Effector memory CD8-positive, alpha-beta T cell (primary cell): ENCODE data around the gene ZSCAN25.
"Not testable (repeated sequence)": the region's sequence is repeated elsewhere in the genome, so short reads cannot be mapped to it uniquely, and the experiment has no call there.

ENCODE experiments used
- ATAC-seq: fragments of 150-1000 bp; cut with Tn5 transposase; replicated peaks from 2 replicates; pipeline ENCODE4 v1.10.0; 2021; ENCODE audit warnings: mild to moderate bottlenecking, moderate library complexity
- DNase-seq, 3 experiments: peaks; one replicate each; pipeline ENCODE4 v3.0.0; 2021
- H3K27ac Mint-ChIP-seq, 2 donors: one replicate each; pipeline ENCODE4 v1.8.0; 2022; ENCODE audit warnings: mild to moderate bottlenecking in 2 of 2, mixed read lengths in 2 of 2, moderate library complexity in 2 of 2
- H3K27me3 Mint-ChIP-seq, 2 donors: one replicate each; pipeline ENCODE4 v1.8.0; 2022; ENCODE audit warnings: mixed read lengths in 2 of 2
- H3K36me3 Mint-ChIP-seq: one replicate; pipeline ENCODE4 v1.8.0; 2022; ENCODE audit warnings: mild to moderate bottlenecking, moderate library complexity, mixed read lengths; ENCODE audit not compliant: insufficient read depth
- H3K4me1 Mint-ChIP-seq, 2 donors: one replicate each; pipeline ENCODE4 v1.8.0; 2022; ENCODE audit warnings: low read depth in 2 of 2, mixed read lengths in 2 of 2
- H3K4me3 Mint-ChIP-seq, 2 donors: one replicate each; pipeline ENCODE4 v1.8.0; 2022; ENCODE audit warnings: mild to moderate bottlenecking in 2 of 2, mixed read lengths in 2 of 2, moderate library complexity in 2 of 2
- H3K9me3 Mint-ChIP-seq, 2 donors: one replicate each; pipeline ENCODE4 v1.8.0; 2022; ENCODE audit warnings: mixed read lengths in 2 of 2

Gene ZSCAN25

DNA sequence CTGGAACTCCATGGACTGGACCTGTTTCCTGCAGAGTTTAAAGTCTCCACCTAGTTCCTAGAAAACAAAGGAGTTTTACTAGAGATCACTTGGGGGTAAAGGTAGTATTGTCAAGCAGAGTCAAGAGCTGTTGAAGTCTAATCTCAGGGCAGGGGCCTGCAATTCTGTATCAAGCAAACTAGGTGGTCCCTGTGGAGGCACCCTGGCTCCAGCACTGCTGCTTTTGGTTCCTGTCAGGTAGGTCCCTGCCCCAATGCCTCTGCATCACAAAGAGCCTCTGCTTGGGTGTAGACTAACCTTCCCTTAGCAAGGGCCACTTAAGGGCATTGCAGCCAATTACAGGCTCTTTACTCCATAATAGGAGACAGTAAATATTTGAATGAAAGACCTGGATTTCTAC, 22.5 kb downstream of the ZSCAN25 start:
- Mint-ChIP-seq H3K27ac (peak overlapping the region in 1 of 2 donors; percentile 22), H3K27me3 (no peaks in the 10 kb centered on the region), H3K9me3 (no peaks in the 10 kb centered on the region), H3K36me3 (no peaks in the 10 kb centered on the region), H3K4me3 (no peak overlapping the region), H3K4me1 (no peaks in the 10 kb centered on the region)
- no peak for ATAC-seq
- DNase-seq: no peak

DNA sequence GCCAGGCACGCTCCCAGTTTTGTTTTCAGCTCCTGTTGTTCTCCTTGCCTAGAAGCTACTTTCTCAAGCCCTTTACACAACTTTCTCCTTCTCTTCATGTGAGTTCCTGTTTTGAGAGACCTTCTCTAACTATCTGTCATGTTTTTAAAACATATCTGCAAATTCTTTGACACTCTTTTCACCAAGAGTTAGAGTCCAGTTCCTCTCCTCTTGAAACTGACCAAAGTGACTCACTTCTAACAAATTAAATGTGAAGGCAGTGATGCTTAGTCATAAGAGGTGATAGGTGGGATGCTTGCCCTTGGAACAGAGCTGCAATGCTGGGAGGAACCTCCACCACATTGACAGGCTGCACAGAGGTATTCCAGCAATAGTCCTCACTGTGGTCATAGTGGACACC, 25.3 kb downstream of the ZSCAN25 start:
- Mint-ChIP-seq H3K27ac (no peak overlapping the region), H3K9me3 (no peaks in the 10 kb centered on the region), H3K4me1 (peaks cover 3 to 11% of the 10 kb centered on the region in 2 donors), H3K27me3 (no peaks in the 10 kb centered on the region), H3K36me3 (no peaks in the 10 kb centered on the region), H3K4me3 (no peak overlapping the region)
- DNase-seq: no peak
- ATAC-seq: no peak

DNA sequence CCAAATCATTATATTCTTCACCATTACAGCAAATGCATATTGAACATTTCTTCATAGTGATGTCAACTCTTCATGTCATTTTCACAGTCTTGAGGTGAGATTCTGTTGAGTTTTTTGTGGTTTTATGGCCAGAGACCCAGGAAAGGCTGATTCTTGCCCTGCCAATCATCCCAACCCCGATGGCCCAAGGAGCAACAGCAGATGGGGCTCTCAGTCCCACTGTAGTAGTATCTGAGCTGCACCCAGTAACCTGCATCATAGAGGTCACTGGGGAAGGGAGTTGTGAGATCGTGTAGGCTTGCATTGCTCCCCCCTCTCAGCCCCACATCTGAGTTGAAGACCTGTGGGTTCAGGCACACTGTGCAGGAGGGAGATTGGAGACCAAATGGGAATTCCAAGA, 26.7 kb downstream of the ZSCAN25 start:
- peaks cover 3 to 11% of the 10 kb centered on the region in 2 donors for H3K4me1 Mint-ChIP-seq
- peaks cover 3% of the 10 kb centered on the region for H3K36me3 Mint-ChIP-seq
- H3K27me3 Mint-ChIP-seq: no peaks in the 10 kb centered on the region
- no peaks in the 10 kb centered on the region for H3K9me3 Mint-ChIP-seq
- no peak overlapping the region for H3K27ac Mint-ChIP-seq
- no peak for DNase-seq
- H3K4me3 Mint-ChIP-seq: no peak overlapping the region
- no peak for ATAC-seq

DNA sequence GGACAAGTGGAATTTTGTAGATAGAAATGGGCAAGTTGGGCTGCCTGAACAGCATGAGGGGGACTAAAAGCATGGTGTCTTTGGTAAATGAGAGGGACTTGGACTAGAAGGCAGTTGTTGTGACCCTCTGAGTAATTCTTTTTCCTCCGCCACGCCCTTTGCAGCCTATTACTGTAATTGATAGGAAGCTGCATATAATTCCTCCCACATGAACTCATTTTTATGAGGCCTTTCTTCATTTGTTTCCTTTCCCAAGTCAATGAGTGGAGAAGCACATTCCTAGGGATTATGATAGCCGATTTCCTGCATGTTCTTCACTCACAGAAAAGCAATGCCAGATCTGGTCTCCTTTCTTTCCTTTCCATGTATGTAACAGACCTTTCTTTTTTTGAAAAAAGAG, 27.7 kb downstream of the ZSCAN25 start:
- H3K27ac Mint-ChIP-seq: no peak overlapping the region
- peaks cover 3 to 11% of the 10 kb centered on the region in 2 donors for H3K4me1 Mint-ChIP-seq
- no peak for ATAC-seq
- no peaks in the 10 kb centered on the region for H3K27me3 Mint-ChIP-seq
- peaks cover 3% of the 10 kb centered on the region for H3K36me3 Mint-ChIP-seq
- H3K9me3 Mint-ChIP-seq: no peaks in the 10 kb centered on the region
- DNase-seq: no peak
- H3K4me3 Mint-ChIP-seq: no peak overlapping the region

DNA sequence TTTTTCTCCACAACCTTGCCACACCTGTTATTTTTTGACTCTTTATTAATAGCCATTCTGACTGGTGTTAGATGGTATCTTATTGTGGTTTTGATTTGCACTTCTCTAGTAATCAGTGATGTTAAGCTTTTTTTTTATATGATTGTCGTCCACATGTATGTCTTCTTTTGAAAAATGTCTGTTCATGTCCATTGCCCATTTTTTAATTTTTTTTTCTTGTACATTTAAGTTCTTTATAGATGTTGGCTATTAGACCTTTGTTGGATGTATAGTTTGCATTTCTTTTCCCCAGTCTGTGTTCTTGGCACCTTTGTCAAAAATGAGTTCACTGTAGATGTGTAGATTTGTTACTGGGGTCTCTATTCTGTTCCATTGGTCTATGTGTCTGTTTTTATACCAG, 28.8 kb downstream of the ZSCAN25 start:
- H3K36me3 Mint-ChIP-seq: peaks cover 3% of the 10 kb centered on the region
- H3K27me3 Mint-ChIP-seq: no peaks in the 10 kb centered on the region
- ATAC-seq: no peak
- no peak for DNase-seq
- H3K4me3 Mint-ChIP-seq: no peak overlapping the region
- H3K9me3 Mint-ChIP-seq: no peaks in the 10 kb centered on the region
- H3K4me1 Mint-ChIP-seq: peaks cover 3 to 11% of the 10 kb centered on the region in 2 donors
- no peak overlapping the region for H3K27ac Mint-ChIP-seq

DNA sequence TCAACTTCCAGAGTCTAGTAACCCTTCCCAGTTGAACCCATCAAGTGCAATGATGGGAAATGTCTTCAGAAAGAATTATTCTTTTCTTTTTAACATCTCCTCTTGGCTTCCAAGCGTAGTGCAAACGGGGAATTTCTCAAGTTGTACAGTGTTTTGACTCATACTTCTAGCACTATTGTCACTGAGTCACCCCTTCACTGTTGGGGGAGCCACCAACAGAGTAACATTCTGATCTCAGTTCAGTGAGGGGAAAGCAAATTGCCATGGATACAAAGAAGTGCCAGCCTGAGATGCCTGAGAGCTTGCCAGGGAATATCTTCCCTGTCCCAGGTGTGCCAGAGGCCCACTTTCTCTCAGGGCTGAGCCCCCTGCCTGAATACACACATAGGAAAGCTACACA, 32.1 kb downstream of the ZSCAN25 start:
- Mint-ChIP-seq H3K27ac (no peak overlapping the region), H3K4me3 (no peak overlapping the region), H3K36me3 (peaks cover 3% of the 10 kb centered on the region), H3K9me3 (no peaks in the 10 kb centered on the region), H3K4me1 (peaks cover 6 to 11% of the 10 kb centered on the region in 2 donors), H3K27me3 (no peaks in the 10 kb centered on the region)
- DNase-seq: no peak
- ATAC-seq: no peak

DNA sequence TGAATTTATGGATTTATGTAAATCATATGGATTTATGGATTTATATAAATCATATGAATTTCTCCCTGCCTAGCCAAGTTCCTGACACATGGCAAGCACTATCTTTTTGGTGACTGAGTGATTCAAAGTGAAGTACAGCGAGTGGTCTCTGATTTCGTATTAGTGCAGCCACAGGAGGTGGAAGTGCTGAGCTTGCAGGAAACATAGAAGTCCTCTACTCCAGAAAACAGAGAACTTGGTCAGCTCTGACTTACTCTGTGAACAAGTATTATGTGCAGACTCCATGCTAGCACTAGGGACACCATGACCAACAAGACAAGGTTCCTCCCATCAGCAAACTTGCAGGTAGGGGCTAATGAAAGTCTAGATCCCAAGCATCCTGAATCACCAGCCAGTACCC, 34.5 kb downstream of the ZSCAN25 start:
- ATAC-seq (no peak), DNase-seq (no peak)
- Mint-ChIP-seq H3K27ac (no peak overlapping the region), H3K36me3 (peaks cover 3% of the 10 kb centered on the region), H3K9me3 (no peaks in the 10 kb centered on the region), H3K4me1 (peaks cover 5 to 8% of the 10 kb centered on the region in 2 donors), H3K4me3 (no peak overlapping the region), H3K27me3 (no peaks in the 10 kb centered on the region)

DNA sequence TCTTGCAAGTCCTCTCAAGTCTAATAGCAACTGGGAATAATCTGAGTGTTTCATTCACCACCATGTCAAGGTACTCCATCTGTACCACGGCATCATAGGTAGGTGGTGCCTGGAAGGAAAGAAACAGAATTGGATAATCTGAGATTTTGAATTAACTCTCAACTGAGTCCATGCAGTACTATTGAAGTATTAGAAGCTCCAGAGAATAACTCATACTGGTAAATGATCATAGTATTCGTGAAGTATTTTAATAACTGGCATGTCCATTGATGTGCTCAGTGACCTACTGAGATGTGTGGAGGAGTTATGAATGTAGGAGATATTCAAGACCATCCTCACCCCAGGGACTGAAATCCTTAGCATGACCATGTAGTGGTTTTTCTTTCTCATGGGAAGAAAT, 35.9 kb downstream of the ZSCAN25 start:
- Mint-ChIP-seq H3K36me3 (peaks cover 2% of the 10 kb centered on the region), H3K27ac (no peak overlapping the region), H3K9me3 (no peaks in the 10 kb centered on the region), H3K27me3 (no peaks in the 10 kb centered on the region), H3K4me3 (no peak overlapping the region), H3K4me1 (peaks cover 11 to 14% of the 10 kb centered on the region in 2 donors)
- ATAC-seq (no peak), DNase-seq (no peak)

DNA sequence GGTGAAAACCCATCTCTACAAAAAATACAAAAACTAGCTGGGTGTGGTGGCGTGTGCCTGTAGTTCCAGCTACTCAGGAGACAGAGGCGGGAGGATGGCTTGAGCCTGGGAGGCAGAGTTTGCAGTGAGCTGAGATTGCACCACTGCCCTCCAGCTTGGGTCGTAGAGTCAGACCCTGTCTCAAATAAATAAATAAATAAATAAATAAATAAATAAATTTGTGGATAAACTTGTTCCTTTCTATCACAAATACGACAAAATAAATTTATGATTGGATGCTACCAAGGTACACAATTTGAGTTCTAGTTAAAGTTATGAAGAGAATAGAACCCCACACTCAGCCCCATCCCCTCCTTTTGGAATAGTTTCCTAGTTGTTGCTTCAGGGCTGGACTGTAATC, 36.5 kb downstream of the ZSCAN25 start:
- not testable (repeated sequence) for H3K9me3 Mint-ChIP-seq, H3K27me3 Mint-ChIP-seq, H3K4me3 Mint-ChIP-seq, H3K36me3 Mint-ChIP-seq, DNase-seq, H3K27ac Mint-ChIP-seq, ATAC-seq
- peaks cover 11 to 17% of the 10 kb centered on the region in 2 donors for H3K4me1 Mint-ChIP-seq

DNA sequence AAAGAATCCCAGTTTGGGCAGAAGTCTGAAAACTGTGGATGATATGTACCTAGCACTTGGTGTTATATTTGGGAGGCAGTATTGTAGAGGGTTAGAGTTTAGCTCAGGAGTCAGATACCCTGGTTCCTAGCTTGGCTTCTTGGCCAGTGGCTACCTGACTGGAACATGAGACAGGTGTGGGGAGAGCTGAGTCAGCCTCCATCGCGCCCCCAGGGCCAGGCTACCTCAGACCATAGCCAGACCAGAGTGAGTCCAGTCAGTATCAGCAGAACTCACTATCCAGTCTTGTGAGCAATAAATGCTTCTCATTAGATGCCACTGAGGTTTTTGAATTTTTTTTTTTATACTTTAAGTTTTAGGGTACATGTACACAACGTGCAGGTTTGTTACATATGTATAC, 37.0 kb downstream of the ZSCAN25 start:
- Mint-ChIP-seq H3K4me3 (no peak overlapping the region), H3K27ac (no peak overlapping the region), H3K36me3 (no peaks in the 10 kb centered on the region), H3K27me3 (no peaks in the 10 kb centered on the region), H3K4me1 (peaks cover 11 to 17% of the 10 kb centered on the region in 2 donors), H3K9me3 (no peaks in the 10 kb centered on the region)
- DNase-seq (no peak), ATAC-seq (no peak)

DNA sequence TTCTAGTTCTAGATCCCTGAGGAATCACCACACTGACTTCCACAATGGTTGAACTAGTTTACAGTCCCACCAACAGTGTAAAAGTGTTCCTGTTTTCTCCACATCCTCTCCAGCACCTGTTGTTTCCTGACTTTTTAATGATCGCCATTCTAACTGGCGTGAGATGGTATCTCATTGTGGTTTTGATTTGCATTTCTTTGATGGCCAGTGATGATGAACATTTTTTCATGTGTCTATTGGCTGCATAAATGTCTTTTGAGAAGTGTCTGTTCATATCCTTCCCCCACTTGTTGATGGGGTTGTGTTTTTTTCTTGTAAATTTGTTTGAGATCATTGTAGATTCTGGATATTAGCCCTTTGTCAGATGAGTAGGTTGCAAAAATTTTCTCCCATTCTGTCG, 37.9 kb downstream of the ZSCAN25 start:
- not testable (repeated sequence) for H3K9me3 Mint-ChIP-seq, DNase-seq, H3K27ac Mint-ChIP-seq, H3K27me3 Mint-ChIP-seq, H3K4me3 Mint-ChIP-seq, H3K36me3 Mint-ChIP-seq, ATAC-seq
- H3K4me1 Mint-ChIP-seq: peaks cover 11 to 17% of the 10 kb centered on the region in 2 donors

DNA sequence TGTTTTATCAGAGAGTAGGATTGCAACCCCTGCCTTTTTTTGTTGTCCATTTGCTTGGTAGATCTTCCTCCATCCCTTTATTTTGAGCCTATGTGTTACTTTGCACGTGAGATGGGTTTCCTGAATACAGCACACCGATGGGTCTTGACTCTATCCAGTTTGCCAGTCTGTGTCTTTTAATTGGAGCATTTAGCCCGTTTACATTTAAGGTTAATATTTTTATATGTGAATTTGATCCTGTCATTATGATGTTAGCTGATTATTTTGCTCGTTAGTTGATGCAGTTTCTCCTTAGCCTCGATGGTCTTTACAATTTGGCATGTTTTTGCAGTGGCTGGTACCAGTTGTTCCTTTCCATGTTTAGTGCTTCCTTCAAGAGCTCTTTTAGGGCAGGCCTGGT, 41.1 kb downstream of the ZSCAN25 start:
- ATAC-seq, H3K36me3 Mint-ChIP-seq, H3K4me3 Mint-ChIP-seq, DNase-seq, H3K27ac Mint-ChIP-seq, H3K9me3 Mint-ChIP-seq, H3K27me3 Mint-ChIP-seq: not testable (repeated sequence)
- peaks cover 8 to 17% of the 10 kb centered on the region in 2 donors for H3K4me1 Mint-ChIP-seq

DNA sequence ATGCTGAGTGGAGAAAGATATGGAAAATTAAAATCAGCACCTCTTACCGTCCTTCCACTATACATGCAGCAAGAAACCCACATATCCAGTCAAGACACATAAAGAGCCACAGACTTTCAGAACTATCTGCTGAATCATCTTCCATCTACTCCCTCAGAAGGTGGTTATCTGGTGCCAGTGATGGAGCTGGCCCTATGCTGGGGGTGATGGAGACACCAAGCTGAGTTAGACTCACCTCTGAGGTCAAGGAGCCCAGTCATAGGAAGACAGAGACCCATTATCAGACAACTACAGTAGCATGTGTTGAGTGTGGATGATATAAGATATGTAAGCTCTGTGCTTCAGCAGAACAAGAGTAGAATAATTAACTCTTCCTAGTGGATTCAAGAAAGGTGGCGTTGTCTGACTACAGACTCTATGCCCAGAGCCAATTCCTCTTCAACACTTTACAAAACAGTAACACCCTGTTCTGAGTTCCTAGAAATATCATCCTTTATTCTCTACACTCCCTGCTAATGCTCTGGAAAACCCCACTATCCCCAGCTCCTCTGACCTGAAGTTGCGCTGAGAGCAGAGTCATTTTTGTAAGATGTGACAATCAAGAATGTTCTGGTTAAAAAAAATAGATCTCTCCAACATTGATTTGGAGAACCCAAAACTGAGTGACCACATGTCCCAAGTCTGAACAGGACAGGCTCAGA, 48.7 kb downstream of the ZSCAN25 start:
- Mint-ChIP-seq H3K36me3 (peaks cover 7% of the 10 kb centered on the region), H3K27me3 (no peaks in the 10 kb centered on the region), H3K4me1 (no peaks in the 10 kb centered on the region), H3K4me3 (no peak overlapping the region), H3K27ac (no peak overlapping the region), H3K9me3 (no peaks in the 10 kb centered on the region)
- no peak for ATAC-seq
- no peak for DNase-seq

DNA sequence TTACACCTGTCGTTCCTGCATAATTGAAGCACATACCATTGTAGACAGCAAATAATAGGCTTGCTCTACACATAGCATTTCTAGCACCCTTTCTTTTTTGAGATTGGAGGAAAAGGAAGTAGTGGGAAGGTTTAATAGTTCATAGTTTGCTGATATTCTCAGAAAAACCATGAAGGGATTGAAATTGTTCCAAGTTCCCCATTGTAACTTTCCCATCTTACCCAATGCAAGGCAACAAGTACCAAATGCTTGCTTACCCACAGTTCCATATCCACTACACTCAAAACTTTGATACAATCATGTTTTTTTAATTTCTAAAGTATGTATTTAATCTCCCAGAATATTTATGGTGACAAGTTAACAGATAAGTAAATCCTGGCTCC, 49.3 kb downstream of the ZSCAN25 start:
- no peak overlapping the region for H3K27ac Mint-ChIP-seq
- H3K4me3 Mint-ChIP-seq: no peak overlapping the region
- DNase-seq (no peak), ATAC-seq (no peak)
- no peaks in the 10 kb centered on the region for H3K27me3 Mint-ChIP-seq
- peaks cover 4% of the 10 kb centered on the region for H3K36me3 Mint-ChIP-seq
- H3K4me1 Mint-ChIP-seq: no peaks in the 10 kb centered on the region
- no peaks in the 10 kb centered on the region for H3K9me3 Mint-ChIP-seq

DNA sequence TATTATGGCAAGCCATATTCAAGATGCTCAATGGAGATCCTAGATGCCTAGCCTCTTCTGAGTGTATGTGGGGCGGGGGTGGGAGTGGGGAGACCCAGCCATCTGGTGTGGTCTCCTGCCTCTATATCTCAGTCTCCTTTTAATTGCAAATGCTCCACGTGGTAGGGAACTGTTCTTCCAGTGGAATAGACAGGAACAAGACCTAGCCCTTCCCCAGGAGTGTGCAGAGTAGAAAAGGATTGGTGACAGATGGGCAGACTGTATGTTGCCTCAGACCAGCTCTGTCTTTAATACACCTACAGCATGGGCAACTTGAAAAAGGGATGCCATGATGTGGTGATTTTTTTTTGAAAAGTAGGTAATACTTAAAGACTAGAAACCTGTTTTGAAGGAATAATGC, 50.4 kb downstream of the ZSCAN25 start:
- H3K36me3 Mint-ChIP-seq: peaks cover 4% of the 10 kb centered on the region
- H3K9me3 Mint-ChIP-seq: no peaks in the 10 kb centered on the region
- H3K4me1 Mint-ChIP-seq: no peaks in the 10 kb centered on the region
- no peaks in the 10 kb centered on the region for H3K27me3 Mint-ChIP-seq
- ATAC-seq: no peak
- no peak overlapping the region for H3K27ac Mint-ChIP-seq
- no peak for DNase-seq
- H3K4me3 Mint-ChIP-seq: no peak overlapping the region
